DMS114 treated with DMSO at 0.1 percent for 48 hours (cell line): ENCODE measurements around the gene MDM2.

Experiments
- DNase-seq: peaks from one replicate; lab custom pipeline; 2025; ENCODE audit not compliant: unreplicated experiment; lab: John Stamatoyannopoulos, UW

MDM2 gene

DNA sequence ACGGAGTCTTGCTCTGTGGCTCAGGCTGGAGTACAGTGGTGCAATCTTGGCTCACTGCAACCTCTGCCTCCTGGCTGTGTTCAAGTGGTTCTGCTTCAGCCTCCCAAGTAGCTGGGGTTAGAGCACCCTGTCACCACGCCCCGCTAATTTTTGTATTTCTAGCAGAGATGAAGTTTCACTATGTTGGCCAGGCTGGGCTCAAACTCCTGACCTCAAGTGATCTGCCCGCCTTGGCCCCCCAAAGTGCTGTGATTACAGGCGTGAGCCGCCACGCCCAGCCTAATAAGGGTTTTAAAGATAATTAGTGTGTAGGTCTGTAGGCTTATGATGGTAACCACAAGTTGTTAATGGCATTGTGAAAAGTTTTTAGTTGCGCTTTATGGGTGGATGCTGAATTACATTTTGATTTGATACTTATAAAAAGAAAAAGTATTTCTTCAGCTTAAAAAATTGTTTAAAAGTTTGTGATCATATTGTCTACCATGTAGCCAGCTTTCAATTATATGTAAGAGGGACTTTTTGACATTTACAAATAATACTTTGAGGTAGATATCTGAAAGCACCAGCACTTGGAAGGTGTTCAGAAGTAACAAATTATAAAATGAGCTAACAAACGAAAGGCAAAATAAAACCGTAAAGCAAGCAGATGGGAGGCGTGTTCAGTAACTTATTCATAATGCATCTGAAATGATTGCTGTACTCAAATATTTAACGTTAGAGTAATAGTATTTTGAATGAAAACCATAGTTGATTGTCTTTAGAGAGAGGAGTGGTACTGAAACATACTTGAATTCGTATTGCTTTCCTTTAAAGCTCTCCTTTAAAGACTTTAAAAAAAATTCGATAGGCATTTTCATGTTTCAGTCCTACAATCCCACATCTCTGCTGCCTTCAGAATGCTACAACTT is 37.1 kb downstream of the MDM2 start:
- DNase-seq: no peak

DNA sequence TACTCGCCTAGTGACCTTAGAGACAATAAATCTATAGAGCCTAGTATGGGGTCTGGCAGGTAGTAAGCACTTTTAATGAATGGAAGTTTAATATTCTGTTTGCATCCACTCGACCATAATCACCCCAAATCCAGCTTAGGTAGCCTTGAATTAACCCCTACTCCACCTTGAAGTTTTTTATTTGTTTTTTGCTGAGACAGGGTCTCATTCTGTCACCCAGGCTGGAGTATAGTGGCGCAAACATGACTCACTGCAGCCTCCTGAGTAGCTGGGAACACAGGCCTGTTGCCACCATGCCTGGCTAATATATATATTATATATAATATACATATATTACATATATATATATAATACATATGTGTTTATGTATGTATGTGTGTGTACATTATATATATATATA is 38.8 kb downstream of the MDM2 start:
- no peak for DNase-seq

DNA sequence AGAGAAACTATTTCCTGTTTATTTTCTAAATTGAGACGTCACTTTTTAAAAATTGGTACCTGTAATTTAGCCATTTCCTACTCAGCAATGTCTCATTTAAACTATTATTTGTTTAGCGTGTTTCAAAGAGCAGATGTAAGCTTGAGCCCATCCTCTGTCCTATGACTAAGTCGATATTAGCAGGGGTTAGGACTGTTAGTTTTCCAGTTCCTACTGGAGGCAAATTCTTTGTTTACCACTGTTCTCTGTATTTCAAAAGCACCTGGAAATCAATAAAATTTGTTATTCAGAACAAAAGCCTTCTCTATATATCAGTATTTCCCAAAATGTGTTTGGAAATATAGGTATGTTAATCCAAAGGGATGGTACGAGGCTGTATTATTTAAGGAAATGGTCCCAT is 42.4 kb downstream of the MDM2 start:
- DNase-seq: no peak

DNA sequence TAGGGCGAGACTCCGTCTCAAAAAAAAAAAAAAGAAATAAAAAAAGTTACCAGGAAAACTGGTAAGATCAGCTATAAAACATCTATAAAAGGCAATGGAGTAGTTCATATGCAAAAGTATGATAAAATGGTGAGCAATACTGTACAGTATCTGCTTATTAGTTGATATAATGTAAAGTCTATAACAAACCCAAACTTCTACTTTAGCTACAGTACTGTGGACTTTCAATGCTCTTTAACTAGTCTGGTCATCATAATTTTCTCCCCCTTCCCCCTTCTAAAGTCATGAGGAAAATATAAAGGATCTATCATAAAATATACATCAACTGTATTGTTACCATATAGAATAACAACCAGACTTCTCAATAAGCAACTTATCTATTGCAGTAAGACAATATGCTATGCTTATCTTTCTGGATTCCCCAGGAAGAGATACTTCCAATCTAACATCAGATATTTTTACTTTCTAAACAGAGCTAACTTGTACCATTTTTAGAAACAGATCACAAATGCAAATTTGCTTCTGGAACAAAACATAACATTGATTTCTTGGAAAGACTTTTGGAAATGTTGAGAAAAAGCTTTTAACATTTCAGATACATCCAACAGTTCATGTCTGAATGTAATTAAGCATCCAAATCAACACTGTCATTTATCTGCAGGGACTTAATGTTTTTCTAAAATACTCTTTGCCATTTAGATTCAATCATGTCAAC is 43.8 kb downstream of the MDM2 start:
- no peak for DNase-seq

DNA sequence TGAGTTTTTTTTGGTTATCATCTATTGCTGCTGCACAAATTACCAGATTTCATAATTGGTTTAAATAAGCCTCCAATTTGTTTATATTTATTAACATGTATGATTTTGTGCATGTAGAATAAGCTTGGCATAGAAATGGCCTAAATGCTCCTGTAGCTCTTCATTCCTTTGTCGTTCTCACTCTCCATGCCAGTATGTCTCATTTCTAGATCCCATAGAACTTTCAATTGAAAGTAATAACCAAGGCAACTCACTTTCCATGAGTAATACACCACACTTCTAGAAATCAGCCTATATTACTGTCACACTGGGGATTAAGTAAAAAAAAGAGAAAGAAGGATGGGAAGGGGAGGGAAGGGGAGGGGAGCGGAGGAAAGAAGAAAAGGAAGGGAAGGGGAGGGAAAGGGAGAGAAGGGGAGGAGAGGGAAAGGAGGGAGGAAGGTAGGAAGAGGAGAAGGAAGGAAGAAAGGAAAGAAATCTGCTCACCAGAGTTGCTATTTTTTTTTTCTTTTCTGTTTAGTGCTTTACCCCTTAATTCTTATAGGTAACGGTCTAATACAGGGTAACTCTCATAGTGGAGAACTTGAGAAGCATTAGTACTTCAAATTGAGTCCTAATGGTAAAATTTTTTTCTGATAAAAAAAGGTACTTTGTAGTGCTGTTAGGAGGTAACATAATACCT is 45.6 kb downstream of the MDM2 start:
- no peak for DNase-seq

DNA sequence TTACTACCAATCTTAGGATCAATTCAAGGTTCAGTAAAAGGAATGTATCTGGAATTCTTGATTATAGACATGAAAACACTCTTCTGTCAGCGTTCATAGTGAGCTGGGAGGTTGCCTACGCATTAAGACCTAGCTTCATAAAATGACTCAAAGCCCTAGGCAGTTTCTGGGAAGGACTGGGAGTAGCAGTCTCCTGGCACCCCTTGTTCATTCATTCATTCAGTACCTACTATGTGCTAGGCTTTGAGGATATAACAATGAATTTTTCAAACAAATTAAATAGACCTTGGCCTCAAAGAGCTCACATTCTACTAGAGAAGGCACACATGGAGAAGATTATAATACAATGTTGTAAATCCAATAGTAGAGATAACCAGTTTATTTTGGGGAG is 46.1 kb downstream of the MDM2 start:
- no peak for DNase-seq

DNA sequence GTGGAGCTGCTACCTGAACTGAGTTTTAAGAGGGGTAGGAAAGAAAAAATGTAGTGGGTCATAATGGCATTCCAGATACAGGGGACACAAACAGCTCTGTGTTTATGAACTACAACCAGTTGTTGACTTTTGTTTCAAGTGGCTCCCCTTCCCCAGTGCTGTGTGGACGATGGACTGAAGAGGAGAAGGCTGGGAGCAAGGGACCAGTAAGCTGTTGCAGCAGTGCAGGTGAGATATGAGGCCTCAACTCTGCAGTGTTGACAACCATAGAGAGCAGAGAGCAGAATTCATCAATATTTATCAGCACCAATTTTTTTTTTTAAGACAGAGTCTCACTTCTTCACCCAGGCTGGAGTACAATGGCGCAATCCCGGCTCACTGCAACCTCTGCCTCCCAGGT is 46.6 kb downstream of the MDM2 start:
- DNase-seq: no peak

DNA sequence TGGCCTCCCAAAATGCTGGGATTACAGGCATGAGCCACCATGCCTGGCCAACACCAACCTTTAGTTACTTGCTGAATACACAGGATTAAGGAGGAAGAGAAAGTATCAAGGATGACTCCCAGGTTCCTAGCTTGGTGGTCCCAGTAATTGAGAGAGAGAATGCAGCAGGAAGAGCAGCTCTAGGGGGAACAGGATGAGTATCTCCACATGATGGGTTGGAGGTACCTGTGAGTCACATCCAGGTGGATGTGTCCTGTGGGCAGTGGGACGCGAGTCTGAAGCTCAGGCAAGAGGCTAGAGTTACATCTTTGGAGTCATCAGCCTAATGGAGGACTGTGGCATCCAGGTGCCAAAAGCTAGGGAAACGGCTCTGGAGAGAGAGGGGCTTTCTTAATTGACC is 47.1 kb downstream of the MDM2 start:
- DNase-seq: no peak

DNA sequence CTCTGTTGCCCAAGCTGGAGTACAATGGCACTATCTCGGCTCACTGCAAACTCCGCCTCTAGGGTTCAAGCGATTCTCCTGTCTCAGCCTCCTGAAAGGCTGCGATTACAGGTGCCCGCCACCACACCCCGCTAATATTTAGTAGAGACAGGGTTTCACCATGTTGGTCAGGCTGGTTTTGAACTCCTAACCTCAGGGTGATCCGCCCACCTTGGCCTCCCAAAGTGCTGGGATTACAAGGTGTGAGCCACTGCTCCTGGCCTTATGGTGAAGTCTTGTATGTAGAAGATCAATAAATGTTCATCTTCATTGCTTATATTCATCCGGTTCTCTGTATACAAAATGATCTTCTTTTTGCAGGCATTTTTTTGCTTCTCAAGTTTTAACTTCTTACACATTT is 47.8 kb downstream of the MDM2 start:
- DNase-seq: no peak

DNA sequence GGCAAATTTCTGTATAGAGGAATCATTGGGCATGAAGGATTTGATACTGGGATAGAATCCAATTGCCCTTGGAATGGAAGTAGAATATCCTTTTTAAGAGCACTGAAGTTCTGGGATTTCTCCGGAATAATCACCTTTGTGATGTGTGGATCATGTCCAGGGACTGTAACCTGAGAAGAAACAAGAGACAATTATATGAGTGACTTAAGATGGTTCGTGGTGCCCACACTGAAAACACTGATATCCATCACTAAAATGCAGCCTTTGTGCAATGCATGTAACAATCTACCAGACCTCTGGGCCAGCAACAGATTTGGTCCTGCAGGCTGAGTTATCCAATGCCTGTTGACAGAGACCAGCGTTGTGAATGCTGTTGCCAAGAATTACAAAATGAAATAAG is 48.5 kb downstream of the MDM2 start:
- DNase-seq: no peak

DNA sequence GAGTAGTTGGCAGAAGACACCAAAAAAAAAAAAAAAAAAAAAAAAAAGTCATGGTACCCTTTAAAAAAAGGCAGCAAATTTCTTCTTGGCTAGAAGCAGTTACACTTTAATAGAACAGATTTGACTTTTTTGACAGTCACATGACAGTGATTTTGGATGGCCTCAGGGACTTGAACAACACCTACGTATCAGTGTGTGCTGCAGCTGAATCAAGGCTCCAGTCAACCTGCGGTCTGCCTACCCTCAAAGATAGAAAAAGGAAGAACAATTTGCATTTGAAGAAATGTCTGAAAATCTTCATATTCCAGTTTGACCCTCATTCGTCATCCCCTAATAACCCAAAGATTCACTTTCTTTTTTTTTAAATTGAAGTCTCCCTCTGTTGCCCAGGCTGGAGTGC is 53.9 kb downstream of the MDM2 start:
- no peak for DNase-seq

DNA sequence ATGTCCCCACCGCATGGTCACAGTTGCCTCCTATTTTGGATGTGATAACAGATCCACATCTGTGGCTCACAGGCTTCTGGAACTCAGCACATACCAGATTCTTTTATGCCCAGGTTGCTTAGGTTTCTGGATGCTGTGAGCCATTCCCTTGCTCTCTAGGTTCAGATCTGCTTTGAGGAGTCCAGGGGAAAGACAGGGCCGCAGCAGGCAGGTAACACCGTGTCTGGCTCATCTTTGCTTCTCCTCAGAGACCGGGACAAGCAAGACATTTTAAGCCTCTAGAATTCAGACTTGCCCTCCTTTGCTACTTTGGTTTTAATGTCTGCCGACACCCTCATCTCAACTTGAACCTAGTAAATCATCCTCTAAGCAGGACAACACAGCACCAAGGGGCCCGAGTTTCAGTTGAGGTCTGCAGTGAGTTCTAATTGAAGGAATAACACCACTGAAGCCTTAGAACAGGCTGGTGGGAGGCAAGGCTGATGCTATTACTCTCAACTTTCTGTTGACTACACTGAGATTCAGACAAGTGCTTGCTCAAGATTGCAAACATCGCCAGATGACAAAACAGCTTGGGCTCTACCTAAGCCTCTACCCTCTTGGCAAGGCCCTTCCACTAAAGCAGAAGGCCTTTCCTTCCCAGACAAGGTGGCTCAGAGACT is 55.3 kb downstream of the MDM2 start:
- DNase-seq: no peak

DNA sequence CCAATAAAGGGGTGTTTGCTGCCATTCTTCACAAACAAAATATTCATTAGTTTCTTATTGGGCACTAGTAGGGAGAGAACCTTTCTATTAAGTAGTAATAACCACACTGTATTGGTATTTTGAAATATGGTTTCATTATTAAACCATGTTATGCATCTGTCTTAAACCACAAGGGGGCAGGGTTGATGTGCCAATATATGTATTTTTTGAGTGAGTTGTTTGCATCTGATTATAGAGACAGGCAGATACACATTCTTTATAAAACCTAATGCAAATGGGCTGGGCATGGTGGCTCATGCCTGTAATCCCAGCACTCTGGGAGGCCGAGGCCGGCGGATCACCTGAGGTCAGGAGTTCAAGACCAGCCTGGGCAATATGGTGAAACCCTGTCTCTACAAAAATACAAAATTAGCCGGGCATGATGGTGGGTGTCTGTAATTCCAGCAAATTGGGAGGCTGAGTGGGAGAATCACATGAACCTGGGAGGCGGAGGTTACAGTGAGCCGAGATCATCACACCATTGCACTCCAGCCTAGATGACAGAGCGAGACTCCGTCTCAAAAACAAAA is 56.0 kb downstream of the MDM2 start:
- peak; percentile 32 for DNase-seq

DNA sequence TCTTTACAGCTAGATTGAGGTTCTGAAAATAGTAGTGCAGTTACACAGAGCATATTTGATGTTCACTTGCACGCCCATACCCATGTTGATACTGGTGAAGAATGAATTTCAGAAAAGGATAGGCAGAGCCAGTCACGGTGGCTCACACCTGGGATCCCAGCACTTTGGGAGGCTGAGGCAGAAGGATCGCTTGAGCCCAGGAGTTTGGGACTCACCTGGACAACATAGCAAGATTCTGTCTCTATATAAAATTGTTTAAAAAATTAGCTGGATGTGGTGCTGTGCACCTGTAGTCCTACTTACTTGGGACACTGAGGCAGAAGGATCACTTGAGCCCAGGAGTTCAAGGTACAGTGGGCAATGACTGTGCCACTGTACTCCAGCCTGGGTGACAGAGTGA is 56.6 kb downstream of the MDM2 start:
- DNase-seq: no peak

DNA sequence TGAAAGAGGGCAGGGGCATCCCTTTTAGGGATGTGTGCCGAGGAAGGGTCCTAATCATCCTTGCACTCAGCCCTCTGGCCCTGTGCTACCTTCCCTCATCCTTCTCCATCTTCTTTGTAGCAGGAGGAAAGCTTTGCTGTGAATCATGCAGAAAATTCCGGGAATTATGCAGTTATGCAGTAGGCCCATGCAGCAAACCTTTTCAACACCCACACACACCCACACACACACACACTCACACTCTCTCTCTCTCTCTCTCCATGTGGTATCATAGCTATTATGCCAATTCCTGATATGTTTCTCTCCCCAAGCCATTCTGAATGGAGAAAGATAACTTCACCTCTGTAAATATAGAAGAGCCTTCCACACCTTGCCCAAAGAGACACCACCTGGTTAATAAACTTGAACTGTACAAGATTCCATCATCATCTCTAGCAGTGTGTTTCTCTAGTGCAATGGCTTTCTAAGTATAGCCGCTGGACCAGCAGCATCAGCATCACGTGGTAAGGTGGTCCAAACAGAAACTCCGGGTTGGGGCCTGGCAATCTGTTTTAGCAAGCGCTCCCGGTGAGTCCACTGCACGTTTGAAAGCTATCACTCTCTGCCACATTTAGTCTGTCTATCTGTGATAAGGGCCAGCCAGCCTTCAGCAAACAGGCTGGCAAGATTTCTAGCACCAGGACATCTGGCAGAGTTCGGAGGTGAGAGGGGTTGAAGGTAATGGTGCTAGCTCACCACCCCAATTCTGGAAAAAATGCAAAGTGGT is 57.6 kb downstream of the MDM2 start:
- no peak for DNase-seq

DNA sequence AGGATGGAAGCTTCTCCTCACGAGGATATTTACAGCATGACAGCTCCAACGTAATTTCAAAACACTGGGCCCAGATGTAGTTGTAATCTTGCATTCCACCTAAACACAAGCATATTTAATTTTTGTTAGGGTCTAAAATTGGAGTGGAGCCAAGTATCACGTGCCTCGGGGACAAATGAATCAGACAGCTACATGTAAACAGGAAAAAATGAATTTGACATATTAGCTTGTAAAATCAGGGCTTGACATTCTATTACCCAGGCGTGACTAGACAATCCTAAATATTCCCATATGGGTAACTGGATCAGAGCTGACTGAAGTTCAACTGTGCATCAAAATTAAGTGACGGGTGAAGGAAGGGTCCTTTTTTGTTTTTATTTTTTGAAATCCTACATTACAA is 59.0 kb downstream of the MDM2 start:
- no peak for DNase-seq

DNA sequence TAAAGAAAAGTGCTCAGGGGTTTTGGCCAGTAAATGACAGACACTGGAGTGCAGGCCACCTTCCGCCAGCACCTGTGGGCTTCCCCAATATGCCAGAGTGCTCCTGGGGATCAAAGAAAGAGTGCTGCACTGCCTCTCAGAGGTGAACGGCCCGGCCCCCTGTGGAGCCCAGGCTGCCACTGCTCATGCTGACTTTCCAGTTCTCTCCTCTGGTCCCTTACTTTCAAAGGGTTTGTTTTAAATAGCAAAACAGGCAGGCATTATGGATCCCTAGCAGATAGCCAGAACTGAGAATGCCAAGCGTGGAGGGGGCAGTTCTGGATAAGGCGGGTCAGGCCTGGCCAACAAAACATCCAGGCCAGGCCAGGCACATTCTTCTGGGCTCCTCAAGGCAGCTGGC is 59.6 kb downstream of the MDM2 start:
- DNase-seq: no peak

DNA sequence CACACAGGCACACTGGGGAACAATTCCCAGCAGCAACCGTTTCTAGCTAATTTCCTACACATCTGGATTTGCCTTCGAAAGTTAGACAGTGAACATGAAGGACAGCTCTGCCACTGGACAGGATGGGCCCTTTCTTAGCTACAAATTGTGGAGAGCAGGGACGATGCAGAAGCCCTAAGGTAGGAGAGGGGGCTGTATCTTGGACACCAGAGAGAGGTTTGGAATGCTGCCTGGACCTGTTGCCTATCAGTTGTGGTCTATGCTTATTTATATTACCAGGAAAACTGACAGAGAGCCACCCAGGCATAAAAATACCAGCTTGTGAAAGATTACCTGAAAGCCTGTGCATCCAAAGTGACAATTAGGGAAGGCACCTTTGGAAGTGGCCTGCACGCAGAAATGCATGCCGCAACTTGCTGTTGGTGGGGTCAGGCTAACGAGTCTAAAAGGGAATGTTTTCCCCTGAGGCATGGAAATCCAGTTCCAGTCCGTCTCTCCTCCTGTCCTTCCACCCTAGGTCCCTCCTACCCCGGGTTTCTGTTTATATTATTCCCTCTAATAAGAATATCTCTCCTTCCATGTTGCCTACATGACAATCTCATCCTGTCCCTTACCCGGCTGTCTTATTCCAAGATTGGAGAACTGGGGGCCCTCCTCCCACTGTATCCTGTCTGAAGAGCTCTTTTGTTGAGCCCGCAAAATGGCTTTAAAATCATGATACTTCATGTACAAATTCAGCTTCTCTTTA is 60.2 kb downstream of the MDM2 start:
- DNase-seq: no peak

DNA sequence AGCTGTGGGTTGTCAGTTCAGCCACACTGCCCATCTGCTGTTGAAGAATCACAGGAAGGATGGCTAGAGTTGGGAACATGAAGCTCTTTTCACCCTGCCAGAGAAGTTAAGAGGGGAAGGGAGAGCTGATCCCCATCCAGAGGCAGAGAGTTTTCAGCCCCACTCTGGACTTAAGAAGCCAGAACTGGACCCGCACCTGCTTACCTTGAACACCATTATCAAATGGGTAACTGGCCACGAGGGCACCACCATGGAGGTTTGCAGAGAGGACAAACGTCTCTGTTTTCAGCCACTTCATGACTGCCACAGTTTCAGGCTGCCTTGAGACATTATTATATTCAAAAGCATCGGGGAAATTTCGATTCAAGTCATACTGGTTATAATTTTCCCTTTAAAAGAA is 62.0 kb downstream of the MDM2 start:
- no peak for DNase-seq

DNA sequence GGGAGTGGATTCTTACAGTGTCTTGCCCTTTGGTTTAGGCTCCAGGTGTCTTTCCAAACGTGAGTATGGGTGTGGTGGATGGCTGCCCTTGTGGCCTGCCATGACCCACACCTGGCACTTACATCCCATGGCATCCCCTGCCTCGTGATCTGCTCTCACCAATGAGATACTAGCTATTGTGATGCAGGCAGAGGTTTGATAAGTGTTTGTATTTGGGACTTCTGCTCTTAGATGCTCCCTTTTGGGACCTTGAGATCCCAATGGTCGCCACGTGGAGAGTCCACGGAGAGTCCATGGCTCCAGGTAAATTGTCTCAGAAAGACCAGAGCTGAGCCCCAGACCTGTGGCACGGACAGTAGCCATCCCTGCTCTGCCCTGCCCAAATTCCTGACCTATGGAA is 62.5 kb downstream of the MDM2 start:
- DNase-seq: no peak
